ENCODE measurements around the gene DNAH14.
"Not testable (repeated sequence)": the region's sequence is repeated elsewhere in the genome, so short reads cannot be mapped to it uniquely, and the experiment has no call there.

The DNAH14 gene

DNA sequence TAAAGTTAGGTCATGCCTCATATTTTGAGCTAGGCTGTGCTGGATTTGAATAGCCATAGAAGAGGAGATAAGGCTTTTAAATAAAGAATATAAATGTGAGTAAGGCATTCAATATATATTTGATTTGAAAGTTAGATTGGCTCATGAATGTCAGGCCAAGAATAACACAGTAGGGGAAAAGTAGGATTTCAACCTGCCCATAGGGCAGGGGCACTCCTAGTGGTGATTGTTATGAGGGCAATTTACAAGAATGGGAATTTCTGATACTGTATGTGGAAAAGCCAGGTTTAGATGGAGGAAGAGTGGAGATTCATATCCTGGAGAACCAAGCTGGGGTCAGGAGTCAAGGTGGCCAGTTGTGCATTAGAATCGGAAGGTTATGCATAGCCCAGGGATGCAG, 74.9 kb downstream of the DNAH14 start:
- DNase-seq = no peak

DNA sequence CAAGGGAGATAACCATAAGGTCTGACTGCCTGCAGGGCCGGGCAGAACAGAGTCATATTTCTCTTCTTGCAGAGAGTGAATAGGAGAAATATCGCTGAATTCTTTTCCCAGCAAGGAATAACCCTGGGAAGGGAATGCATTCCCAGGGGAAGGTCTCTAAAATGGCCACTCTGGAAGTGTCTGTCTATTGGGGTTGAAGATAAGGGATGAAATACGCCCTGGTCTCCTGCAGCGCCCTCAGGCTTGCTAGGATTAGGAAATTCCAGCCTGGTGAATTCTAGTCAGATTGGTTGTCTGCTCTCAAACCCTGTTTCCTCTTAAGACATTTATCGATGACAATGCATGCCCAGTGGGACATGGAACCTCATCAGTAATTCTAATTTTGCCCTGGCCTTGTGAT, 76.9 kb downstream of the DNAH14 start:
- DNase-seq = not testable (repeated sequence)

DNA sequence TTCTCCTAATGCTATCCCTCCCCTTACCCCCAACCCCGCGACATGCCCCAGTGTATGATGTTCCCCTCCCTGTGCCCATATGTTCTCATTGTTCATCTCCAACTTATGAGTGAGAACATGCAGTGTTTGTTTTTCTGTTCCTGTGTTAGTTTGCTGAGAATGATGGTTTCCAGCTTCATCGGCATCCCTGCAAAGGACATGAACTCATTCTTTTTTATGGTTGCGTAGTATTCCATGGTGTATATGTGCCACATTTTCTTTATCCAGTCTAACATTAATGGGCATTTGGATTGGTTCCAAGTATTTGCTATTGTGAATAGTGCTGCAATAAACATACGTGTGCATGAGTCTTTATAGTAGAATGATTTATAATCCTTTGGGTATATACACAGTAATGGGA, 78.6 kb downstream of the DNAH14 start:
- not testable (repeated sequence) for DNase-seq

DNA sequence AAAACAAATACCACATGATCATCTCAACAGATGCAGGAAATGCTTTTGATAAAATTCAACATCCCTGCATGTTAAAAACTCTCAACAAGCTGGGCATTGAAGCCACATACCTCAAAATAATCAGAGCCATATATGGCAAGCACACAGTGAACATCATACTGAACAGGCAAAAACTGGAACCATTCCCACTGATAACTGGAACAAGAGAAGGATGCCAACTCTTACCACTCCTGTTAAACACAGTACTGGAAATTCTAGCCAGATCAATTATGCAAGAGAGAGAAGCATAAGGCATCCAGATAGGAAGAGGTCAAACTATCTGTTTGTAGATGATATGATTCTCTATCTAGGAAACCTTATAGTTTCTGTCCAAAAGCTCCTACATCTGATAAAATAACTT, 91.6 kb downstream of the DNAH14 start:
- DNase-seq = no peak

DNA sequence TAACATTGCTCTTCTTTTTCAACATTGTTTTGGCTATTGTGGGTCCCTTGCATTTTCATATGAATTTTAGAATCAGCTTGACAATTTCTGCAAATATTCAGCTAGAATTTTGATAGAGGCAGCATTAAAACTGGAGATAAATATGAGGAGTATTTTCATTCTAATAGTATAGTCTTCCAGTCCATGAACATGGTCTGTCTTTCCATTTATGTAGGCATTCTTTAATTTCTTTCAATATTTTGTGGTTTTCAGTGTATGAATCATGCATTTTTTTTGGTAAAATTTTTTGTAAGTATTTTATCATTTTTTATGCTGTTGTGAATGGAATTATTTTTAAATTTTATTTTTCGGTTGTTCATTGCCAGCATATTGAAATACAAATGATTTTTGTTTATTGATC, 97.2 kb downstream of the DNAH14 start:
- no peak for DNase-seq

DNA sequence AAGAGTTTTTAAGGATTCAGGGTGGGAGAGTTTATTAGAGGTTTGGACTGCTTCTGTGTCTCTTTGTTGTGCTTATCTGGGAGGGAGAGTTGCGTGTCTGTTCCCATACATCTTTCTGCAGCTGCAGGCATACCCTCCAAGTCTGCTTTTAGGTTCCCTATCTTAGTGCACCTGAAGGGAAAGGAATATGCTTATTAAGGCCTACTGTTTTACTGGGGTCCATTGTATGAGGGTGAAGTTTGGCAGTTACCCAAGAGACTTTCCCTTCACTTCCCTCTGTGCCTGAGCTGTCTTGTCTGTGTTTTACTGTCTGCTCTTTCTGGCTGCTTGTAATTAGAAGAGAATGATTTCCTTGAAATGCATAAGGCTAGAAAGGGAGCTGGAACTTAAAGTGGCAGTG, 107.0 kb downstream of the DNAH14 start:
- DNase-seq = not testable (repeated sequence)

DNA sequence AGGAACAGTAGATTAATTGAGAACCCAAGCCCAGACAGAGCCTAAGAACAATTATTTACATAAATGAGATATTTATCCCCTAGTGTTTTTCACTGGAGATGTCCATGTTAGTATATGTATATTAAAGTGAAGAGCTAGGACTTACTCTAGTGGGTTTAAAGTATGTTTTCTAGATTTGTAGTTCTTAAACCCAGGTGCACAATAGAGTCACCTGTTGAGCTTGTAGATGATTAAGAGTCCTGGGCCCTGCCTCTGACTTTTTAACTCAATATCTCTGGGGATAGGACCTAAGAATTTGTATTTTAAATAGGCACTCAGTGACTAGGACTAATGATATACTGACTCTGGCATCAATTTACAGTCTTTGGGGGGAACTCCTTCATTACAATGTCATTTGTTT, 112.8 kb downstream of the DNAH14 start:
- no peak for DNase-seq

DNA sequence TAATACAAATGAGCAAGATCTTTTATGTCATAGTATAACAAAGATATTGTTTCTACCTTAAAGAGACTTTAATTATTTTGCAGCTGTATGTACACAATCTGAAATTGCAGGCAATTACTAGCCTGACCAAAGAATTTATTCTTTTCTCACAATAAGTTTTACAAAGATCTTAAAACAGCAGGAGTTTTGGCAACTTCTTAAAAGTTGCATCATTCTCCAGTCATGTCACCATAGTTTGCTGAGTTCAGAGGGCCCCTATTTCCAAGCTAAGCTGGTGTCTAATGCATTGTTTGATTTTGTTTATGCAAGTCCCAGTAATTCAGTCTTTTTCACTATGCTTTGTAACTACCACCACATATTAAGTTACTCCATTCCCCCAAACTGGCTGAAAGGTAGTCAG, 114.8 kb downstream of the DNAH14 start:
- DNase-seq = no peak

DNA sequence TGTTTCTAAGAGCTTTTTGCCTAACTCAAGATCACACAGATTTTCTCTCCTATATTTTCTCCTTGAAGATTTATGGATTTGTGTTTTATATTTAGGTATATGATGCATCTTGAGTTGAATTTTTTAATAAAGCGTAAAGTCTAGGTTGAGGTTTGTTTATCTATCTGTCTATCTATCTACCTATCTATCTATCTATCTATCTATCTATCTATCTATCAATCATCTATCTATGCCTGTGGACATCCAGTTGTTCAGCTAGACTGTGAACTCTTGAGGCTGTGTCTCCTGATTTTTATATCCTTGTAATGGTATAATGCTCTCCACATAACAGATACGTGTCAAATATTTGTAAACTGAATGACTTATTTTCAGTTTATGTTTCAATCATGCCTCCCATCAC, 120.1 kb downstream of the DNAH14 start:
- no peak for DNase-seq

DNA sequence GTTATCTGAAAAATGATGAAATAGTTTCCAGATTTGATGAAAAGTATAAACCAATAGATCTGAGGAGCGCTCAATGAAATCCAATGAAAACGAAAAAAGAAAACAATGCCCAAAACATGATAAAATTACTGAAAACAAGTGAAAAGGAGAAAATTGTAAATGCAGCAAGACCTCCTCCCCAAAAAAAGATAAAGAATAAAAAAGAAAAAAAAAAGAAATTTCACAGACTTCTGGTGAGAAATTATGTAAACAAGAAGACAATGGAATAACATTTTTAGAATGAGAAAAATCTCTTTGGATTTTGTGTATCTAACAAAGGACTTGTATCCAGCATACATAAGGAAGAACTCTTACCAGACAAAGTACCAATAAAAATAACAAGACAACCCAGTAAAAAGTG, 134.2 kb downstream of the DNAH14 start:
- no peak for DNase-seq

DNA sequence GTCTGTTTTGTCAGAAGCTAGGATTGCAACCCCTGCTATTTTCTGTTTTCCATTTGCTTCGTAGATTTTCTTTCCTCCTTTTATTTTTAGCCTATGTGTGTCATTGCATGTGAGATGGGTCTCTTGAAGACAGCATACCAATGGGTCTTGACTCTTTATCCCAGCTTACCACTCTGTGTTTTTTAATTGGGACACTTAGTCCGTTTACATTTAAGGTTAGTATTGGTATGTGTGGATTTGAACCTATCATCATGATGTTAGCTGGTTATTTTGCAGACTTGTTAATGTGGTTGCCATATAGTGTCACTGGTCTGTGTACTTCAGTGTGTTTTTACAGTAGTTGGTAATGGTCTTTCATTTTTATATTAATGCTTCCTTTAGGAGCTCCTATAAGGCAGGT, 141.5 kb downstream of the DNAH14 start:
- no peak for DNase-seq

DNA sequence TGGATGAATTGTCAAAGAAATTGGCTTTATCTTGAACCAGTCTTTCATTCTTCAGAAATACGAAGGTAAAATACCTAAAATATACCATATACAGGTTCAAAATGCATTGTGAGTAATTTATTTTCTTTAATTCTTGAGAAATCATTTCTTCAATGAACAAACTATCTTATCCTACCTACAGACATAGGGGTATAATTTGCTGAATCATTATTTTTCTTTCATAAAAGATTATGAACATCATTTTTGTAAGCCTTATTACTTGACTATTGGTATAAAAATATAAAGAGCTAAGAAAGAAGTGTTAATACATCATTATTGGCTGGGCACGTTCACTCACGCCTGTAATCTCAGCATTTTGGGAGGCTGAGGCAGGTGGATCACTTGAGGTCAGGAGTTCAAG, 167.7 kb downstream of the DNAH14 start:
- no peak for DNase-seq

DNA sequence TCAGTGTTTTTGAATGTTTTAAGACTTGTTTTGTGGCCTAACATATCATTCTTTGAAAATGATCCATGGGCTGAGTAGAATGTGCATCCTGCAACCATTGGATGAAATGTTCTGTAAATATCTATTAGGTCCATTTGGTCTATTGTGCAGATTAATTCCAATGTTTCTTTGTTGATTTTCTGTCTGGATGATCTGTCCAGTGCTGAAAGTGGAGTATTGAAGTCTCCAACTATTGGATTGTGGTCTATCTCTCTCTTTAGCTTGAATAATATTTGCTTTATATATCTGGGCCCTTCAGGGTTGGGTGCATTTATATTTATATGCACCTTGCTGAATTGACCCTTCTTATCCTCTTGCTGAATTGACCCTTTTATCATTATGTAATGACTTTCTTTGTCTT, 181.5 kb downstream of the DNAH14 start:
- no peak for DNase-seq

DNA sequence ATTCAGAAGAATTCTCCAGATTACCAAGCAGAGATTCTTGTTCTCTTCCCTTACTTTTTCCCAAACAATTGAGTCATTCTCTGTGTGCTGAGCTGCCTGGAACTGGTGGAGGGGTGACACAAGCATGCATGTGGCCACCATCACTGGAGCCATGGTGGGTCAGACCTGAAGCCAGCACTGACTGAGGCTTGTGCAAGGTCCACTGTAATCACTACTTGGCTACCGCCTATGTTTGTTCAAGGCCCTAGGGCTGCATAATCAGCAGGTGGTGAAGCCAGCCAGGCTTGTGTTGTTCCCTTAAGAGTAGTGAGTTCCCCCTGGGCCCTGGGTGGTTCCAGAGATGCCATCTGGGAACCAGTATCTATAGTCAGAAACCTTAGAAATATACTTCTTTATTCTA, 183.8 kb downstream of the DNAH14 start:
- DNase-seq = no peak

DNA sequence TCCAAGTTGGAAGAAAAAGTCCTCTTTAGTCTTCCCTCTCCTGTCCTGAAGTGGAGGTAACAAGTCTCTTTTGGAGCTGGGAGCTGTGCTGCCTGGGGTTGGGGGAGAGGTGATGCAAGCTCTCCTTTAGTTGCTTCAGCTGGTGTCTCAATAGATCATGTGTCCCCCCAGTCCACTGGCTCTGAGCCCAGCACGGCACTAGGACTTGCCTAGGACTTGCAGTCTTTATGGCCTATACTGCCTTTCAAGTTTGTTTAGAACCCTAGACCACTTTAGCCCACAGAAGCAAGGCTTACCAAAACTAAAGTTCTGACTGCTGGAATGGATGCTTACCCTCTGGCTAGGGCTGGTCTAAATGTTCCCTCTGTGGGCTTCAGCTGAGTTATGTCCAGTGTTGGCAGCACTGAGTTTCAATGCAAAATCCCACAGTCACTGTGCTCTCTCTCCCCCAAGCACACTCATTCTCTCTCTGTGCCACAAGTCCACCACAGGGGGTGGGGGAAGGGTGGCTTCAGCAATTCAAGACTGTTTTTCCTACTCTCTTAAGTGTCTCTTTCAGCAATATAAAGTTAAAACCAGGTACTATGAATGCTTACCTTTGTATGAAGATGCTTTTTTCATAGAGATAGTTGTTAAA, 185.0 kb downstream of the DNAH14 start:
- DNase-seq = no peak

DNA sequence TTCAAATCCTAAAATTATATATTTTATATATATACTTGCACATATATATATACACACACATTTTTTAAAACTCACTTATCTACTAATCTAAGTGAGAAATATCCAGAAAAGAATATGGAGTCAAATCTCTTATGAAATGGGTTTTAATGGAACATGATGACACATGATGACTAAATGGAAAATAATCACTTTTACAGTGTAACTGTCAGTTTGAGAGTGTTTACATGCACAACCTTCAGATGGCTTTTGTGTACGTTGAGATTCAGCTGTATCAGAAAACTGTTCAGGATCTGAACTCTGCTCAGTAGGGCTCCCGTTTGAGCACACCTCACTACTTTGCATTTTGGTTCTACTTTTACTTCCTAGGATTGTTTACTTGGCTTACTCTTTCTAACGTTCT, 189.8 kb downstream of the DNAH14 start:
- DNase-seq = no peak

DNA sequence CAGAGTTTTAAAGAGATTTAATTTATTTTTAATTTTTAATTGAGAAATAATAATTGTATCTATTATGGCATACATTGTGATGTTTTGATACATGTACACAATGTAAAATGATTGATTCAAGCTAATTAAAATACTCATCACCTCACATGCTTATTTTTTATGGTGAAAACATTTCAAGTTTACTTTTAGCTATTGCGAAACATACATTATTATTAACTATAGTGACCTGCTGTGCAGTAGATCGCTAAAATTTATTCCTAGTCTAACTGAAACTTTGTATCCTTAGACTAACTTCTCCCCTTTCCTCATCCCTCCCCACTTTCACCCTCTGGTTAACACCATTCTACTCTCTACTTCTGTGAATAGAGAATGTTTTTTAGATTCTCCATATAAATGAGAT, 191.6 kb downstream of the DNAH14 start:
- no peak for DNase-seq

DNA sequence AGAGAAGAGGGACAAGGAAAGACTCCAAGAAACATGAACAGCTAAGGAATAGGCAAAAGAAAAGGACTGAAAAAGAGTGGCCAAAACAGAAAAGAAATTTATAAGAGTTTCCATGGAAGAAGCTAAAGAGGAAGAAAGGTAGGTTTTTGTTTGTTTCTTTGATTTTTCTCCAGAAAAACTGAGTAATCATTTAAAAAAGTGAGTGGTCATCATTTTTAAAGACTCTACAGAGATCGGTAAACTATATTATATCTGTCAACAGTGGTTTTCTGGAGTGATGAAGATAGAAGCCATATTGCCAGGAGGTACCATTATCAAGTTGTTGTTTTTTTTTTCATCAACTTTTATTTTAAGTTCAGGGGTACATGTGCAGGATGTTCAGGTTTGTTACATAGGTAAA, 202.4 kb downstream of the DNAH14 start:
- DNase-seq = no peak

DNA sequence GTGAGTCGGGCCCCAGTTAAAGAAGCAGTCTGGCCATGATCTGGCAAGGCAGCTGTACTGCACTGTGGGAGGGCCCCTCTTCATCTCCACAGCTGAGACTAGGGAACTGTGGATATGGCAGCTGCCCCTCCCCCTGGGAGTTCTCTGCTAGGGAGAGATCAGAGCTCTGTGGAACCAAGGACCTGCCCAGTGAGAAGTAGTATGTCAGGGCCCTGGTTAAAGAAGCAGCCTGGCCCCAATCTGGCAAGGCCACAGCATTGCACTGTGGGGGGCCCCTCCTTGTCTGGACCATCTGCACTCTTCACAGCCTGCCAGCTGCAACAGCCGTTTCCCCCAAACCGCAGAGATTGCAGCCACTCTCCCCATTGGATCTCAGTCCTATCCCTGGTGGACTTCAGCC, 208.5 kb downstream of the DNAH14 start:
- DNase-seq = no peak

DNA sequence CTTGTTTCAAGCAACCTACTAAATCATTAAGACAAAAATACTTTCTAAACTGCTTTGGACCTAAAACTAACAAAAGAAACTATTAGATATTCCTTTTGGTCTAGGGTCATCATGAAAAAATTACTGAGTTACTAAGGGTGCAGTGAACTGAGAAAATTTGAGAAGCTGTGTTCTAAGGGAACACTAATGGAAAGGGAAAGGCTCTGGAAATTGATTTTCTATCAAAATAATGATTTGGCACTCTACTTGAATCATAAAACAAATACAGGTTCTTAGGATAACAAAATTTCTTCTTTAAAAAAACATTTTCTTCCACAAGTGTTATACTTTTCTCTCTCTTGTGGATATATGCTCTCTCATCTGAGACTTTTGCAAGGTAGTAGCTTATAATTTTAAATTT, 213.5 kb downstream of the DNAH14 start:
- DNase-seq = no peak

DNA sequence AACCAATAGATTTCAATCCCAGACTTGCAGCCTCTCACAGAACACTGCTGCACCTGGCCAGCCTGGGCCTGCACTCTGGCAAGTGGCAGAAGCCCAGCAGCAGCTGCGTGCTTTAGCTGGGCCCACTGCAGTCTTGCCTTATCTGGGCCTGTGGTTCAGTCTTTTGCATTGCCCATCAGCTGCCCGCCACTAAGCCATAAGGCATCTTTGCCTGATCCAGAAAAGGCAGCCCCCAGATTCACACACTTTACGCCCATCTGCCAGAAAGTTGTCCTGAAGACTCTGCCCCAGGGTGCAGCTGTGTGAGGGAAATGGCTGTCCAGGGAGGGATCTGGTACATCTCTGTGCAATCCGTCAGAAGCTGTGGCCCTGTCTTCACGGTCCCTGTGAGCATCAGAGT, 217.0 kb downstream of the DNAH14 start:
- DNase-seq = no peak

DNA sequence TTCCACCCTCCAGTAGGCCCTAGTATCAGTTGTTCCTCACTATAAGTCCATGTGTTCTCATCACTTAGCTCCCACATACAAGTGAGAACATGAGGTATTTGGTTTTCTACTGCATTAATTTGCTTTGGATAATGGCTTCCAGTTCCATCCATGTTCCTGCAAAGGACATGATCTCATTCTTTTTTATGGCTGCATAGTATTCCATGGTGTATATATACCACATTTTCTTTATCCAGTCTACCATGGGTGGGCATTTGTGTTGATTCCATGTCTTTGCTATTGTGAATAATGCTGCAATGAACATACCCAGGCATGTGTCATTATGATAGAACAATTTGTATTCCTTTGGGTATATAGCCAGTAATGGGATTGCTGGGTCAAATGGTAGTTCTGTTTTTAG, 218.3 kb downstream of the DNAH14 start:
- not testable (repeated sequence) for DNase-seq

DNA sequence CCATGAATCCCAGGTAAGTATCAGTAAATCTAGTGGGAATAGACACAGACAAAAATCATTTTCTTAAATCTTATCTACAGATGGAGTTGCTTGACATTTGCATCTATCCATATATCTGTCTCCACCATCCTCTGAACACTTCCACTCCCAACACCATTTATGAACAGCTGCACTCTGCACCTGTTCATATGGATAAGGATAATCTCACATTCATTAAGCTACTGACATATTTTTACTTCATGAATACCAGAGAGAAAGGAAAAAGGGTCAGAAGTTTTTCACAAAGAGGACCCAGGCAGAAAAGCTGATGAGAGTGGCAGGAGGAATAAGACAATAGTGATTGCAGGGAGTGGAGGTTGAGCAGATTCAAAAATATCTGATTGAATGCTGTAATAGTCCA, 222.6 kb downstream of the DNAH14 start:
- DNase-seq = no peak

DNA sequence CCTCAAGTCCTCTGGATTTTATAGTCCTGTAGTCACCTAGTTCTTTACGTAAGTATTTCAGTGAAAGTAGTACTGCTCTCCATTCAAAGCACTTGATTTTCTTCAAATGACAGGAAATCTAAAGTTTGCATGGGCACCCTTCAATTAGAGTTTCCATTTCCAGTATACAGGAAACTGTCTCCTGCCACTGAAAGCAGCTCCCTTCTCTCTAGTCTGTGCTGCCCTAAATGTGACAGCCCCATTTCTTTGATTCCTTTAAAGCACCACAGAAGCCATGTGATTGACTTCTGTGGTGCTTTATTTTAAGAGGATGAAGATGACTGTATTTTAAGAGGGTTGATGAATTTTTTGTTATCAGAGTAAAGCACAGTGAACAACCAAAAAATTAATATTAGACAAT, 226.1 kb downstream of the DNAH14 start:
- DNase-seq = no peak

DNA sequence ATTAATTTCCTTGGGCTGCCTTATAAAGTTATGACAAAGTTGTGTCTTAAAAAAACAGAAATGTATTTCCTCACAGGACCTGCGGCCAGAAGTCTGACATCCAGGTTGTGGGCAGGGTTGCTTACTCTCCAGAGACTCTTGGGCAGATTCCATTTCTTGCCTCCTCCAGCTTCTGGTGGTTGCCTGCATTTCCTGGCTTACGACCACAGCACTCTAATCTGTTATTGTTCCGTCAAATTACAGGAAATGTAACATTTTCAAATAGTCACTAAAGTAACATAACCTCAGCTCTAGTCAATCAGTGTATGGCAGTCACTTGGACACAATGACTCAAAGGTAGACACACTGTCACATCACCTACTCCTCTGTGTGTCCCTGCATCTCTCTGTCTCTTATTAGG, 226.8 kb downstream of the DNAH14 start:
- DNase-seq = no peak

DNA sequence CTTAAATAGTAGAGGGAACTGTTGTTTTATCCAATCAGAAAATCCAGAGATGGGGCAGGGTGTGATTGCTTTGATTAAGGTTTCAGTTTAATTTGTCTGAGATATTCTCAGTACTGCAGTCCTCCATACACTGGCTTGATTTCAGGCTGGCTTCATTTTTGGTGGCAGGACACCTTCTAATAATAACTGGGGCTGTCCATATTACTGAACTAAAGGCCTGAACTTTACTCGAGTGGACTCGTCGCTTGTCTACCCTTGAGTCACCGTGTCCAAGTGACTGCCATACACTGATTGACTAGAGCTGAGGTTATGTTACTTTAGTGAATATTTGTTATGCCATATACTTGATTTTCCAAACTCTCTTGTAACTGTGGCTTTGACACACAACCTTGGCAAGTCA, 228.8 kb downstream of the DNAH14 start:
- no peak for DNase-seq
